AG04449 (cell line): ENCODE results near the gene DDX24.

Experiments
- CTCF ChIA-PET: fragments of 350-600 bp; formaldehyde crosslinking; extraction: SDS; loops from one replicate; lab custom pipeline; 2021; ENCODE audit warnings: antibody characterized with exemption; lab: Yijun Ruan, JAX
- POLR2A ChIA-PET: fragments of 400-600, 350-600 bp; formaldehyde crosslinking; extraction: SDS; loops from one replicate; lab custom pipeline; 2020; ENCODE audit warnings: antibody characterized with exemption, inconsistent platforms; lab: Yijun Ruan, JAX
- DNase-seq: peaks from one replicate; pipeline ENCODE4 v3.0.0-alpha.2; 2010; ENCODE audit warnings: low read depth, low spot score
- H3K4me3 ChIP-seq: 2 replicates; pipeline ENCODE4 v1.5.1; 2011; ENCODE audit warnings: low read depth, mild to moderate bottlenecking, control low read depth, low read length
- CTCF ChIP-seq: IDR thresholded peaks from one replicate; pipeline ENCODE4 v1.5.1; 2011; ENCODE audit warnings: mild to moderate bottlenecking, moderate library complexity, low read length, control low read depth, inconsistent platforms; ENCODE audit not compliant: insufficient read depth; ENCODE audit errors: missing control alignments

Gene DDX24

GRCh38 chr14:94001016-94001415 is 80.0 kb downstream of the DDX24 start:
- POLR2A ChIA-PET: no interaction called here
- no peak for TF ChIP-seq CTCF
- DNase-seq: no peak
- CTCF ChIA-PET: interaction anchor here (0.6 to 12.0 kb wide), 18 partner anchors 10 to 169 kb away, joined by 3 to 472 read pairs (median 4); no protein-coding TSS in a partner anchor
- no peak overlapping the region for H3K4me3 ChIP-seq

GRCh38 chr14:94000267-94000666 is 80.7 kb downstream of the DDX24 start:
- CTCF ChIA-PET: interaction anchor here (1.0 to 12.0 kb wide), 16 partner anchors 9 to 345 kb away, joined by 3 to 472 read pairs (median 7); partner anchors contain the start of gene OTUB2
- no peak for TF ChIP-seq CTCF
- H3K4me3 ChIP-seq: no peak overlapping the region
- POLR2A ChIA-PET: no interaction called here
- DNase-seq: no peak

- no peak for DNase-seq
These were observed 81.4 kb downstream of the DDX24 start for GRCh38 chr14:93999573-93999972.

GRCh38 chr14:93998871-93999403 is 82.1 kb downstream of the DDX24 start:
- TF ChIP-seq CTCF: no peak
- ChIA-PET CTCF (interaction anchor here (1.0 to 12.0 kb wide), 7 partner anchors 16 to 138 kb away, joined by 3 to 472 read pairs (median 9); partner anchors contain the start of gene OTUB2), POLR2A (no interaction called here)
- no peak overlapping the region for H3K4me3 ChIP-seq
- no peak for DNase-seq

More at GRCh38 chr14:93999573-93999972, 81.4 kb downstream of the DDX24 start:
- H3K4me3 ChIP-seq: no peak overlapping the region
- ChIA-PET POLR2A (no interaction called here), CTCF (interaction anchor here (1.0 to 12.0 kb wide), 12 partner anchors 8 to 345 kb away, joined by 3 to 472 read pairs (median 11); partner anchors contain the start of gene OTUB2)
- TF ChIP-seq CTCF: no peak
